GF-D8 (cell line): ENCODE data around the gene MYH9.

ENCODE experiments used
- DNase-seq: peaks from one replicate; lab custom pipeline; 2025; lab: John Stamatoyannopoulos, UW

The MYH9 gene

GRCh38 chr22:36386351-36386899 is 1.3 kb downstream of the MYH9 start:
- peak; percentile 46 for DNase-seq

- no peak for DNase-seq
Observed at GRCh38 chr22:36385491-36386350, 2.0 kb downstream of the MYH9 start.

GRCh38 chr22:36384766-36385481 is 2.8 kb downstream of the MYH9 start:
- DNase-seq = no peak

GRCh38 chr22:36383110-36383581 is 4.6 kb downstream of the MYH9 start:
- DNase-seq = peak; percentile 19

- no peak for DNase-seq
Observed at GRCh38 chr22:36381513-36382128, 6.1 kb downstream of the MYH9 start.

- no peak for DNase-seq
Observed at GRCh38 chr22:36379593-36380361, 8.0 kb downstream of the MYH9 start.

- DNase-seq = no peak
Observed at GRCh38 chr22:36378869-36379217, 8.9 kb downstream of the MYH9 start.

- no peak for DNase-seq
Observed at GRCh38 chr22:36378080-36378868, 9.5 kb downstream of the MYH9 start.

- DNase-seq = no peak
Observed at GRCh38 chr22:36377022-36377631, 10.6 kb downstream of the MYH9 start.

GRCh38 chr22:36376265-36376664 is 11.5 kb downstream of the MYH9 start:
- no peak for DNase-seq

- no peak for DNase-seq
Observed at GRCh38 chr22:36375071-36375980, 12.4 kb downstream of the MYH9 start.

GRCh38 chr22:36374603-36375024 is 13.2 kb downstream of the MYH9 start:
- no peak for DNase-seq

GRCh38 chr22:36373258-36373579 is 14.5 kb downstream of the MYH9 start:
- DNase-seq = peak; percentile 84

- no peak for DNase-seq
Observed at GRCh38 chr22:36371920-36372319, 15.8 kb downstream of the MYH9 start.

GRCh38 chr22:36369922-36370791 is 17.6 kb downstream of the MYH9 start:
- DNase-seq = peak; percentile 79

GRCh38 chr22:36369004-36369921 is 18.5 kb downstream of the MYH9 start:
- DNase-seq = no peak

GRCh38 chr22:36368359-36368983 is 19.3 kb downstream of the MYH9 start:
- no peak for DNase-seq
